ENCODE results near the gene CTDSP2.

Gene CTDSP2, protein sequence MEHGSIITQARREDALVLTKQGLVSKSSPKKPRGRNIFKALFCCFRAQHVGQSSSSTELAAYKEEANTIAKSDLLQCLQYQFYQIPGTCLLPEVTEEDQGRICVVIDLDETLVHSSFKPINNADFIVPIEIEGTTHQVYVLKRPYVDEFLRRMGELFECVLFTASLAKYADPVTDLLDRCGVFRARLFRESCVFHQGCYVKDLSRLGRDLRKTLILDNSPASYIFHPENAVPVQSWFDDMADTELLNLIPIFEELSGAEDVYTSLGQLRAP

DNA sequence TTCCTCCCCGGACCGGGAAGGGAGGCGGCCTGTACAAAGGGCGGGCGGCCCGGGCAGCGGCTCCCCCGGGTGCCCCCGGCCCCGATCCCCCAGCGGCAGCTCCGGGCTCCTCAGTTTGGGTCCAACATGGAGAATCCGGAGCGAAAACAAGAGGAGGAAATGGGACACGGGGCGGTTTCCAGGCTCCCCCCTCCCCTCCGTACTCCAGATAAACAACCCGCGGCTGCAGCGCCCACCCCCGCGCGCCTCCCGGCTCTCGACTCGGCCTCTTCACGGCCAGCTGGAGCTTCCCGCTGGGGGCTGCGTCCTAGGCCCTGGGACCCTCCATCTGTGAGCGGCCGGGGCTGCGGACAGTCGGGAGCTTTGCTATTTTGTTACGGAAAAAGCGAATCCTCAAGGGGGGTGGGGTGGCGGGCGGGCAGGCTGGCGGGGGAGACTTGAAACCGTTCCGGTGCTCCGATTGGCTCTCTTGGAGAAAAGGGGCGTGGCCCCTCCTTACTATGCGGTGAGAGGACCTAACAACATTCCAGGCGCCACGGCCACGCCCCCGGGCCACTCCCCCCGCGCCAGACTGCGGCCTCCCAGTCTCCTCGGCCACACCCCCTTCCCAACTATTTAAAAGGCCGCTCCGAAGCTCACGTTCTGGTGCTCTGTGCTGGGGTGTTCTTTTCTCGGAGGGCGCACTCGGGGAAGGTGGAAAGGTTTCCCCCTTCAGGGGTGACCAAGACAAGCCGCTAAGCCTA lies at the start of gene CTDSP2:
CTDSP2 (minus strand) TSS at position 153 of the 743 bp plus-strand sequence. CDS start 294 bp downstream, outside the sequence.
- H3K4me3 ChIP-seq (ENCODE audit: control insufficient read depth, low read depth, low read length), result peak within 1 kb of the TSS; percentile 91
- DNase-seq (ENCODE audit: low read depth), result peak; percentile 98
- TF ChIP-seq, protein P1, sequence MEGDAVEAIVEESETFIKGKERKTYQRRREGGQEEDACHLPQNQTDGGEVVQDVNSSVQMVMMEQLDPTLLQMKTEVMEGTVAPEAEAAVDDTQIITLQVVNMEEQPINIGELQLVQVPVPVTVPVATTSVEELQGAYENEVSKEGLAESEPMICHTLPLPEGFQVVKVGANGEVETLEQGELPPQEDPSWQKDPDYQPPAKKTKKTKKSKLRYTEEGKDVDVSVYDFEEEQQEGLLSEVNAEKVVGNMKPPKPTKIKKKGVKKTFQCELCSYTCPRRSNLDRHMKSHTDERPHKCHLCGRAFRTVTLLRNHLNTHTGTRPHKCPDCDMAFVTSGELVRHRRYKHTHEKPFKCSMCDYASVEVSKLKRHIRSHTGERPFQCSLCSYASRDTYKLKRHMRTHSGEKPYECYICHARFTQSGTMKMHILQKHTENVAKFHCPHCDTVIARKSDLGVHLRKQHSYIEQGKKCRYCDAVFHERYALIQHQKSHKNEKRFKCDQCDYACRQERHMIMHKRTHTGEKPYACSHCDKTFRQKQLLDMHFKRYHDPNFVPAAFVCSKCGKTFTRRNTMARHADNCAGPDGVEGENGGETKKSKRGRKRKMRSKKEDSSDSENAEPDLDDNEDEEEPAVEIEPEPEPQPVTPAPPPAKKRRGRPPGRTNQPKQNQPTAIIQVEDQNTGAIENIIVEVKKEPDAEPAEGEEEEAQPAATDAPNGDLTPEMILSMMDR (conservative IDR thresholded peaks at IDR 0.05; ENCODE audit: control insufficient read depth, insufficient read depth, low read depth, low read length), result no peak

DNA sequence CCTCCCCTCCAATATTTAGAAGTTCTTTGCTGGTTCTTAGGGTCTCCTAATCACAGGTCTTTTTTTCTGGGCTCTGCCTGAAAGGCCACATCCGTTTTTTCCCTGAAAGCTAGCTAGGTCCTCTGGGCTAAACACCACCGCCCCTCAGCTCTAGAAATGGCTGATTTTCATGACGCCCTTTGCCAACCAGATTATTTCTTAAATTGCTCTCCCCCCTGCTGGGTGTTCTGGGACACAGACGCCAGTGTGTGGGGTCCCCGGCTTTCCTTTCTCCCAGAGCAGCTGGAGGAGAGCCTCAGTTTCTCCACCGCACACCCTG lies 49.5 kb upstream of the CTDSP2 start:
- TF ChIP-seq, protein P1 (conservative IDR thresholded peaks at IDR 0.05; ENCODE audit: control insufficient read depth, insufficient read depth, low read depth, low read length), result no peak
- DNase-seq (ENCODE audit: low read depth), result no peak
- peak overlapping the region; percentile 37 for H3K4me3 ChIP-seq (ENCODE audit: control insufficient read depth, low read depth, low read length)

GRCh38 chr12:57895389-57896114 lies 49.0 kb upstream of the CTDSP2 start:
- no peak overlapping the region for H3K4me3 ChIP-seq (ENCODE audit: control insufficient read depth, low read depth, low read length)
- TF ChIP-seq, protein P1 (conservative IDR thresholded peaks at IDR 0.05; ENCODE audit: control insufficient read depth, insufficient read depth, low read depth, low read length), result no peak
- DNase-seq (ENCODE audit: low read depth), result peak; percentile 76

- DNase-seq (ENCODE audit: low read depth), result no peak
- TF ChIP-seq, protein P1 (conservative IDR thresholded peaks at IDR 0.05; ENCODE audit: control insufficient read depth, insufficient read depth, low read depth, low read length), result no peak
- H3K4me3 ChIP-seq (ENCODE audit: control insufficient read depth, low read depth, low read length), result peak overlapping the region; percentile 12
Measured at GRCh38 chr12:57894399-57895292, 48.1 kb upstream of the CTDSP2 start.

DNA sequence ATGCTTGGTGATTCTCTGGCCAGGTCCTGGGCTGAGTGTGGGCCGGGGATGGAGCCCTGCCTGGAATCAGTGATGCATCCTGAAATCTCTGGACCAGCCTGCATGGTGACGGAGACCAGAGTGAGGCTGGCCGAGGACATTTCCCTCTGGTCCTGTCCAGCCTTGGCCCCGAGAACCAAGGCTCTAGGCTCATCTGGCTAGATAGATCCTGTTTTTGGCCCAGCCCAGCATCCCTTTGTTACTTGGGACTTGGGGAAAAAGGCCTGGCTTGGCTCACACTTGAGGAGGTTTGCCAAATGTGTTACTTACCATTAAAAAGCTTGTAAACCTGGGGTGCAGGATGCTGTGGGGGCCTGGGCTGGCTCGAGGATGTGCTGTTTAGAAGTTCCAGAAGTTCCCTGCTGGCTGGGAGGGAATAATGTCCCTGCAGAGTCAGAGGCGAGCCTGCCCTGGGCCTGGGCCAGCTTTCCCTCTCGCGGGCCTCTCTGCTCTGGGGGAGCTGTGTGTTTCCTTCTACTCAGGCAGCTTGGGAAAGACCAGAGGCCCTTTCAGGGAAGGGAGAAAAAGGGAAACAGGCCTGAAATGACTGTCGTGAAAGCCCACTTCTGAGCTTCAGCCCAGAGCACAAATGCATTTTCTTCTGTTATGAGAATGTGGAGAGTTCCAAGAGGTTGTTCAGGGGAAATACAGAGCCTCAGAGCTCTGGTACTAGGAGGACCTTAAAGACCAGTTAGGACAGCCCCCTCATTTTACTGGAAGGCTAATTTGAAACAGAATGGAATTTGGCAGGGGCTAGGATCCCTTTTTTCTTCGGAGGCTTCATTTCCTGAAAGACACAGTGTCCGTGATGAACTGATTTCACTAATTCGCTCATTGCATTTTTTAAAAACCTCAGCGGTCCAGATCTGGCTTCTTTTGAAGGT lies 47.2 kb upstream of the CTDSP2 start:
- peak overlapping the region; percentile 12 for H3K4me3 ChIP-seq (ENCODE audit: control insufficient read depth, low read depth, low read length)
- TF ChIP-seq, protein P1 (conservative IDR thresholded peaks at IDR 0.05; ENCODE audit: control insufficient read depth, insufficient read depth, low read depth, low read length), result no peak
- DNase-seq (ENCODE audit: low read depth), result peak; percentile 93
